GM13977 (cell line): ENCODE data around the gene SH3PXD2B.
"Not testable (repeated sequence)": the region's sequence is repeated elsewhere in the genome, so short reads cannot be mapped to it uniquely, and the experiment has no call there.

Experiments
- DNase-seq: peaks from one replicate; pipeline ENCODE4 v3.0.0; 2012; ENCODE audit warnings: low spot score
- CTCF ChIP-seq: IDR thresholded peaks from 2 replicates; pipeline ENCODE4 v1.5.1; 2012; ENCODE audit warnings: mild to moderate bottlenecking, control low read depth; ENCODE audit not compliant: insufficient read depth; ENCODE audit errors: extremely low read depth, missing control alignments
- in situ Hi-C: fragments of 300-500 bp; cut with MboI; formaldehyde crosslinking; loops from one replicate; pipeline ENCODE4 v1.12.0; 2022; ENCODE audit warnings: low sequenced_read_pairs, low pct_unique_long_range_greater_than_20kb, mixed read lengths, inconsistent platforms; ENCODE audit not compliant: unreplicated experiment

SH3PXD2B gene

GRCh38 chr5:172479034-172479783, 24.9 kb upstream of the SH3PXD2B start:
- DNase-seq = peak; percentile 84
- in situ Hi-C loops = loop anchor here (5.0 to 25.0 kb wide), 2 partner anchors 213 to 458 kb away; no protein-coding TSS in a partner anchor

GRCh38 chr5:172478695-172479033, 24.3 kb upstream of the SH3PXD2B start:
- DNase-seq = not testable (repeated sequence)
- in situ Hi-C loops = loop anchor here (5.0 to 25.0 kb wide), 2 partner anchors 214 to 459 kb away; no protein-coding TSS in a partner anchor

More at GRCh38 chr5:172479034-172479783, 24.9 kb upstream of the SH3PXD2B start:
- TF ChIP-seq CTCF = peak; percentile 89

GRCh38 chr5:172478256-172478655, 23.9 kb upstream of the SH3PXD2B start:
- TF ChIP-seq CTCF = no peak
- in situ Hi-C loops = loop anchor here (5.0 to 25.0 kb wide), 2 partner anchors 214 to 459 kb away; no protein-coding TSS in a partner anchor
- DNase-seq = no peak

- in situ Hi-C loops = loop anchor here (5.0 to 25.0 kb wide), 2 partner anchors 215 to 460 kb away; no protein-coding TSS in a partner anchor
- no peak for DNase-seq
- TF ChIP-seq CTCF = no peak
Observed at GRCh38 chr5:172477466-172477865, 23.1 kb upstream of the SH3PXD2B start.

- in situ Hi-C loops = no loop called here
- DNase-seq = no peak
- no peak for TF ChIP-seq CTCF
Observed at GRCh38 chr5:172474293-172474692, 20.0 kb upstream of the SH3PXD2B start.

GRCh38 chr5:172473427-172473826, 19.1 kb upstream of the SH3PXD2B start:
- in situ Hi-C loops = no loop called here
- no peak for DNase-seq
- no peak for TF ChIP-seq CTCF

- DNase-seq = no peak
- in situ Hi-C loops = no loop called here
- no peak for TF ChIP-seq CTCF
Observed at GRCh38 chr5:172469697-172470096, 15.4 kb upstream of the SH3PXD2B start.
